ENCODE measurements around the gene CHRNE.

DNA sequence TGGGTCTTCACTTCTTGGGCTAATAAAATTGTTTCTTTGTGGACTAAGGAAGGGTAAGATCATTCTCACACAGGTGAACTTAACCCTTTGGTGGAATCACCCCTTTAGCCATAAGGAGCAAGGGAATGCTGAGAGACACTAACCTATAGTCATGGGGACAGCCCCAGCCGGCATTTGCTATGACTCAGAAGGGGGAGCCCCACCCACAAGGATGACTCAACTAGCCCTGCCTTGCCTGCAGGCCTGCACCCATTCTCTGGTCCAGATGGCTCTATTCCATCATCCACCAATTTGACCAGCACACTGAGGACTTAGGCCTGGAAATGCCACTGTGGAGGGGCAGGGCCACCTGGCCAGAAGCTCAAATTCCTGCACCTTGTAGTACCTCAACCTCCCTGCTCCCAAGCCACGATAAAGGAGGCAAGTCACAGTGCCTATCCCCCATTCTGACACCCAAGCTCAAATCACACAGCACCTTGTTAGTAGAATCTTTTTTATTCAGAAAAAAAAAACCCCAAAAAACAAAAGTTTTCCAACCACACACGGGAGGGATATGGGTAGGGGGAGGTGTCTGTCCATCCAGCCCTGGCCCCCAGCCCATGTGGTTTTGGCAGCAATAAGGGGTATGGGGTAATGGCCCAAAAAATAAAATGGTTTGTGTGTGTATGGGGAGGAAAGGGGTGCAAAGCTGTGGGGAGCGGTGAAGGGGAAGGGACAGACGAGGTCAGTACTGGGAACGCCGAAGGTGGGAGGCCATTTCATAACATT lies 42.5 kb upstream of the CHRNE start:
- no peak for TF ChIP-seq EZH2 (IDR thresholded peaks at IDR 0.05)
- no peak for TF ChIP-seq POLR2AphosphoS5 (IDR thresholded peaks at IDR 0.05; ENCODE audit: borderline replicate concordance, low read depth, low read length)
- TF ChIP-seq FOXP2 (optimal IDR thresholded peaks at IDR 0.05; ENCODE audit: control extremely low read depth, extremely low read length, insufficient read depth) = no peak
